ENCODE results near the gene NECAB3.
"Not testable (repeated sequence)": the region's sequence is repeated elsewhere in the genome, so short reads cannot be mapped to it uniquely, and the experiment has no call there.

The NECAB3 gene

DNA sequence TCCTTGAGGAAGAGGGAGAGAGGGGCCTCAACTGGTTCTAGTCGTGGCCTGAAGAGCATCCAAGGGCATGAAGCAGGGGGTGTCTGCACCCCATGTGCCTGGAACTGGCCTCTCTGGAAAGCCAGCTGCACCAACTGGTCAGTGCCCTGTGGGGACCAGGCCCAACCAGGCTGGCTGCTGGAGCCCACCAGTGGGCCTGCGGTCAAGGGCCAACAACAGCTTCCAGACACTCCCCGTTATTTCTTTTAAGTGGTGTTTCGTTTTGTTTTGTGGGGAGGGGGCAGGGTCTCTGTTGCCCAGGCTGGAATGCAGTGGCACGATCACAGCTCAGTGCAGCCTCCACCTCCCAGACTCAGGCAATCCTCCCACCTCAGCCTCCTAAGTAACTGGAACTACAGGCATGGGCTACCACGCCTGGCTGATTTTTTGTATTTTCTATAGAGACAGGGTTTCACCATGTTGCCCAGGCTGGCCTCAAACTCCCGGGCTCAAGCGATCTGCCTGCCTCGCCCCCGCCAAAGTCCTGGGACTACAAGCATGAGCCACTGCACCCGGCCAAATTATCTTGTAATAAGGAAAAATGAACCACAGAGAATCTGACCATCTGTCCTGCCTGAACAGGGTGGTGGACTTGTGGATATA lies 24.0 kb downstream of the NECAB3 start:
- DNase-seq (ENCODE audit: low read depth in 3 of 3) = no peak

GRCh38 chr20:33649201-33649681 lies 25.0 kb downstream of the NECAB3 start:
- no peak for DNase-seq (ENCODE audit: low read depth in 3 of 3)

DNA sequence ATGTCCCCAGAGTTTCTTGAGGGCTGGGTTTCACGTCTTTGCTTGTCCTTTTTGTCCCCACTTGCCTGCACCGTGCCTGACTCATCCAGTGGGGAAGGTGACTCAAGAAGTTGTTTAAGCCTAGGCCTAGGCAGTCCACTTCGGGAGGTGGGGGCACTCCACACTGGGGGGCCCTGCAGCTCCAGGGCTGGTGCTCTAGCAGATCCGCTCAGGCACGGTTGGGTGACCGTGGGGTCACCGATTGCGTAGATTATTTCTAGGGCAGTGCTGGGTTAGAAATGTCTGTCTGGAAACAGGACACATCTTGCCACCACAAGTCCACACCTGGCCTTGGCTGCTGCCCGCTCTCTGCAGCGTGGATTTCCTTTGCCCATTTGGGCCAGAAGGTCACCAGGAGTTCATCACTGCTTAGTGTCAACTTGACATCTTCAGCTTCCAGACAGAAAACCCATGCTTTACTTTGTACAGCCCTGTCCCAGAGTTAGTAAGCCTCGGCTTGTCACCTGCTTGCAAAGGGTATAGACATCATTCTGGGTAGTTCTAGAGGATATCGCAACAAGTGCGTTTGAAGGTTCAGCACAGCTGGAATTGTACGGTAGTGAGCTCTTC lies 25.7 kb downstream of the NECAB3 start:
- no peak for DNase-seq (ENCODE audit: low read depth in 3 of 3)

GRCh38 chr20:33647603-33648395 lies 26.4 kb downstream of the NECAB3 start:
- no peak for DNase-seq (ENCODE audit: low read depth in 3 of 3)

- not testable (repeated sequence) for DNase-seq (ENCODE audit: low read depth in 3 of 3)
These were observed 27.1 kb downstream of the NECAB3 start for GRCh38 chr20:33646959-33647602.

GRCh38 chr20:33646191-33646590 lies 28.0 kb downstream of the NECAB3 start:
- DNase-seq (ENCODE audit: low read depth in 3 of 3) = no peak

- DNase-seq (ENCODE audit: low read depth in 3 of 3) = no peak
These were observed 28.8 kb downstream of the NECAB3 start for GRCh38 chr20:33645396-33645795.

DNA sequence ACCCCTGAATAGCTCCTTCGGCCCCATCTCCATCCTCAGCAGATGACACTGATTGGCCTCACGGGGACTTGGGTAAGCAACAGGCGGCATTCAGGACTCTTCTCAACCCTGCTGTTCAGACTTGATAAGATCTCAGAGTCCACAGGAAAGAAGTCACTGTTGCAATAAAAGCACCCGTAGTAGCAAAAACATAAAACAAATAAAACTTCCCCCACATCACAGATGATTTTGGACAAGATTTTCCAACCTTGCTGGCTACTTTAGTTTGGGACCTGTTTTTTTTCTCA lies 29.2 kb downstream of the NECAB3 start:
- DNase-seq (ENCODE audit: low read depth in 3 of 3) = no peak

DNA sequence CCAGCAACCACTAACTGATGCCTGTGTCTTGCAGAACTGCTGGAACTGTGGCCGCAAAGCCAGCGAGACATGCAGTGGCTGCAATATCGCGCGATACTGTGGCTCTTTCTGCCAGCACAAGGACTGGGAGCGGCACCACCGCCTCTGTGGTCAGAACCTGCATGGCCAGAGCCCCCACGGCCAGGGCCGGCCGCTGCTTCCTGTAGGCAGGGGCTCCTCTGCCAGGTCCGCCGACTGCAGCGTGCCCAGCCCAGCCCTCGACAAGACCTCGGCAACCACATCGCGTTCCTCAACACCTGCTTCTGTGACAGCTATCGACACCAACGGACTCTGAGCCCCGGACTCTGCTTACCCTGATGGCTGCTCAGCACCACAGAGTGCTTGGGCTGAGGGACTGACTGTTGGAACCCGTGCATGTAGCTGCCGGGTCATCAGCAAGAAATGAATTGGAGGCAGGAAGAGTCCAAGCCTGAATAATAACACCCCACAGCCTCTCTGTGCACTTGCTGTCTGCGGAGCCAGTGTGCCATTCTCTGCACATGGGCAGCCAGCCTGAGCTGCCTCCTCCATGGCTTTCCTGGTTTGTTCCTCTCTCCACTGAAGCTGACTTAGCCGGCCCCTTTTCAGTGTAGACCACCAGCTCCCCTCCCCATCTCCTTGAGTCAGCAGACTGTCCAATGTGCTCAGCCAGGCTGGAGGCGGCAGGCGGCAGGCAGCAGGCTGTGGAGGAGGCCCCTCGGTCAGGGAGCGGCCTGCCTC lies 29.7 kb downstream of the NECAB3 start:
- no peak for DNase-seq (ENCODE audit: low read depth in 3 of 3)

DNA sequence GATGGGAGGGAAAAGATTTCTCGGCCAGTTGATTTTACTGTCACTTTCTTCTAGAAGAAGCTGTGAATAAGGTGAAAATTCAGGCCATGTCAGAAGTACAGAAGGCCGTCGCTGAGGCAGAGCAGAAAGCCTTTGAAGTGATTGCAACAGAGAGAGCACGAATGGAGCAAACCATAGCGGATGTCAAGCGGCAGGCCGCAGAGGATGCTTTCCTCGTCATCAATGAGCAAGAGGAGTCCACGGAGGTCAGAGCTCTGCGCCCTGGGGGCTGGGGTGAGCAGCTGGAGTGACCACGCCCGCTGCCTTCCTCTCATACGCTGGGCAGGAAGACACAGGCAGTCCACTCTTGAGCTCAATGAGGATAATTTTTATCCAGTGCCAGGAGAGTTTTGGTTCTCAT lies 33.9 kb downstream of the NECAB3 start:
- no peak for DNase-seq (ENCODE audit: low read depth in 3 of 3)

GRCh38 chr20:33636776-33637175 lies 37.5 kb downstream of the NECAB3 start:
- DNase-seq (ENCODE audit: low read depth in 3 of 3) = no peak

DNA sequence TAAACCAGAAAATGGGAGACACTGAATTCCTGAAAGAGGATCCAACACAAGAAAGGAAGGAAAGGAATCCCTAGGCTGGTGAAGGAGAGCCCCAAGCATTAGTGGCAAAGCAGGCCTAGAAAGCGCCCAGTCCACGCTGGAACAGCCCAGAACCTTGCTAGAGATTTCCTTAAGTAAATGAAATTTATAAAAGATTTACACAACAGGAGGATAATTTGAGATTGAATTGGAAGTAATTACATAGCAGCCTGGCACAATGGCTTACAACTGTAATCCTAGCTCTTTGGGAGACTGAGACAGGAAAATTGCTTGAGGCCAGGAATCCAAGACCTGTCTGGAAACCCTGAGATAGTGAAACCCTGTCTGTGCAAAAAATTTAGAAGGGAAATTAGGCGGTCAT lies 38.9 kb downstream of the NECAB3 start:
- no peak for DNase-seq (ENCODE audit: low read depth in 3 of 3)

DNA sequence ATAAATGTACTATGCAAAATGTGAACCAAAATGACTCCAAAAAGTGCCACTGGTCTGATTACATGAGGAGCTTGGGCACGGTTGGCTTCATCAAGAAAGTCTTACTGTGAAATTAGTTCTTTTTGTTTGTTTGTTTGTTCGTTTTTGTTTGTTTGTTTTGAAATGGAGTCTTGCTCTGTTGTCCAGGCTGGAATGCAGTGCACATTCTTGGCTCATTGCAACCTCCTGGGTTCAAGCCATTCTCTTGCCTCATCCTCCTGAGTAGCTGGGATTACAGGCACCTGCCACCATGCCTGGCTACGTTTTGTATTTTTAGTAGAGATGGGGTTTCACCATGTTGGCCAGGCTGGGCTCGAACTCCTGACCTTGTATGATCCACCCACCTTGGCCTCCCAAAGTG lies 42.3 kb downstream of the NECAB3 start:
- DNase-seq (ENCODE audit: low read depth in 3 of 3) = not testable (repeated sequence)

DNA sequence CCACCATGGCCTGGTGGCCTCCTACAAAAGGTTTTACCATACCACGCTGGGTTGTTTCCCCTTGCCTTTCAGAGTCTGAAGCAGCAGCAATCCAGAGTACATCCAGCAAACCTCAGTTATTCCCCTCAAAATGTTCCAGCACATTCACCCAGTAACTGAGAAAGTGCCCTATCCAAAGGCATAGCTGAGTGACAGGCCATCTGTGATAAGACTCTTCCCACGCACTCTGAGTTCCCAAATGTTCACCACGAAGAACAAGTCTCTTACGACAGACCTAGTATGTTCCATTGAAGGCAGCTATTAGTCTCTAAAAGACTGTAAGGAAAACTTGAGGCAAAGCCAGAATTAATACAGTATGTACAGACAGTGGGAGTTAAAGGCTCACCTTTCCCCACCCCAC lies 43.7 kb downstream of the NECAB3 start:
- DNase-seq (ENCODE audit: low read depth in 3 of 3) = no peak

- DNase-seq (ENCODE audit: low read depth in 3 of 3) = no peak
These were observed 44.2 kb downstream of the NECAB3 start for GRCh38 chr20:33629979-33630378.

DNA sequence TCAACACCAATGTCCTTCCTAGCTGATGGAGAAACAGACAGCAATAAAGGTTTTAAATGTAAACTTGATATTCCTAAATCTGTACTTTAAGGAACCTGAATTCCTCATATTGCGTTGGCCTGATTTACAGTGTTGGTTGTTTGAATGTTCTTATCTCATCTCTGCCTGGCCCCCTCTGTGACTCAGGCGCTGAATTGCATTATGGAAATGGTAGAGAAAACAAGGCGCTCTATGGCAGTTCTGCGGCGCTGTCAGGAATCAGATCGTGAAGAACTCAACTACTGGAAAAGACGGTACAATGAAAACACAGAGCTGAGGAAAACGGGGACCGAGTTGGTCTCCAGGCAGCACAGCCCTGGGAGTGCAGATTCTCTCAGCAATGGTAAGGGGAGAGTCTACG lies 44.7 kb downstream of the NECAB3 start:
- no peak for DNase-seq (ENCODE audit: low read depth in 3 of 3)

DNA sequence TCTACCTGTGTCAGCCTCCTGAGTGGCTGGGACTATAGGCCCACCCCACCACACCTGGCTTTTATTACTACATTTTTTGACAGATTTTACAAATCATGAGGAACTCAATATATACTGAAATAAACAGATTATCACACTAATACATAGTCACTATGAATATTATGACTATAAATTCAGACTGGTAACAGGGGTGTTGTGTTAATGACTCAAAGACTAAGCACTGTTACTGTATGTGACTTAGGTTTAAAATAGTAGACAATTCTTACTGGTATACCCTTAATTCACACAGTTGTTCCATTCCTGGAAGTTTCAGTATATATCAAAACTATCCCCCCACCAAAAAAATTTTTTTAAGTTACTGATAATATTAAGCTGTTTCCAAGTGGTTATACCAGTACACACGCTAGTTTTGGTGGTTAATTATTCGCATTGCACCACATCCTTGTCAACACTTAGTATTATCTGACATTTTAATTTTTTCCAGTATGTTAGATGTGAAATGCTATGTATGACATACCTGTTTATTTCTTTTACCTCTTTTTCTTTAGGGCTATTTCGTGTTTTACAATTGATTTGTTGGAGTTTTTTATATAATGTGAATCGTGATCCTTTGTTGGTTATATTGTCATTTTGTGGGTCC lies 46.5 kb downstream of the NECAB3 start:
- DNase-seq (ENCODE audit: low read depth in 3 of 3) = no peak

GRCh38 chr20:33626190-33626589 lies 48.0 kb downstream of the NECAB3 start:
- DNase-seq (ENCODE audit: low read depth in 3 of 3) = no peak

- DNase-seq (ENCODE audit: low read depth in 3 of 3) = no peak
These were observed 49.8 kb downstream of the NECAB3 start for GRCh38 chr20:33624399-33624798.

GRCh38 chr20:33622705-33623365 lies 51.4 kb downstream of the NECAB3 start:
- no peak for DNase-seq (ENCODE audit: low read depth in 3 of 3)
